MM.1S (cell line): ENCODE measurements around the gene AASDHPPT.
"Not testable (repeated sequence)": the region's sequence is repeated elsewhere in the genome, so short reads cannot be mapped to it uniquely, and the experiment has no call there.

Experiments used
- DNase-seq: peaks from one replicate; pipeline ENCODE4 v3.0.0-alpha.2; 2015
- H2AFZ ChIP-seq: fragments of 300-600 bp; sonication (generic); 2 replicates; pipeline ENCODE4 v1.6.0; 2016; ENCODE audit warnings: antibody characterized with exemption, low read length
- H3F3A ChIP-seq: fragments of 300-600 bp; sonication (generic); 2 replicates; pipeline ENCODE4 v1.6.1; 2016; ENCODE audit warnings: mild to moderate bottlenecking, antibody characterized with exemption, low read length, moderate library complexity, mixed read lengths; ENCODE audit not compliant: insufficient read depth
- H3K27ac ChIP-seq: fragments of 300-600 bp; sonication (generic); 2 replicates; pipeline ENCODE4 v1.5.1; 2016; ENCODE audit warnings: mild to moderate bottlenecking, low read length
- H3K27me3 ChIP-seq: fragments of 300-600 bp; sonication (generic); replicated peaks from 2 replicates; pipeline ENCODE4 v1.6.0; 2016; ENCODE audit warnings: low read length; ENCODE audit not compliant: insufficient read depth
- H3K36me3 ChIP-seq: fragments of 300-600 bp; sonication (generic); replicated peaks from 2 replicates; pipeline ENCODE4 v1.6.1; 2016; ENCODE audit warnings: mild to moderate bottlenecking, low read length, mixed read lengths; ENCODE audit not compliant: insufficient read depth
- H3K4me1 ChIP-seq: fragments of 300-600 bp; sonication (generic); 2 replicates; pipeline ENCODE4 v1.6.1; 2016; ENCODE audit warnings: low read length, mixed read lengths
- H3K4me2 ChIP-seq: fragments of 300-600 bp; sonication (generic); 2 replicates; pipeline ENCODE4 v1.6.0; 2016; ENCODE audit warnings: low read depth, low read length
- H3K4me3 ChIP-seq: fragments of 300-600 bp; sonication (generic); 2 replicates; pipeline ENCODE4 v1.5.1; 2016; ENCODE audit warnings: low read length, mixed read lengths
- H3K79me2 ChIP-seq: fragments of 300-600 bp; sonication (generic); 2 replicates; pipeline ENCODE4 v1.6.1; 2016; ENCODE audit warnings: mixed run types, low read length, mixed read lengths
- H3K9ac ChIP-seq: fragments of 300-600 bp; sonication (generic); 2 replicates; pipeline ENCODE4 v1.6.1; 2016; ENCODE audit warnings: low read length, mixed read lengths
- H3K9me2 ChIP-seq: fragments of 300-600 bp; sonication (generic); replicated peaks from 2 replicates; pipeline ENCODE4 v1.6.1; 2016; ENCODE audit warnings: mild to moderate bottlenecking, low read length, mixed read lengths; ENCODE audit not compliant: insufficient read depth
- H3K9me3 ChIP-seq: fragments of 300-600 bp; sonication (generic); replicated peaks from 2 replicates; pipeline ENCODE4 v1.6.1; 2016; ENCODE audit warnings: mild to moderate bottlenecking, low read length, mixed read lengths; ENCODE audit not compliant: insufficient read depth
- H4K20me1 ChIP-seq: fragments of 300-600 bp; sonication (generic); 2 replicates; pipeline ENCODE4 v1.6.1; 2016; ENCODE audit warnings: mild to moderate bottlenecking, low read length, moderate library complexity, mixed read lengths; ENCODE audit not compliant: insufficient read depth
- CTCF ChIP-seq: fragments of 300-600 bp; sonication (generic); IDR thresholded peaks from 2 replicates; pipeline ENCODE4 v1.5.1; 2016; ENCODE audit warnings: antibody characterized with exemption, low read length, mixed read lengths
- EZH2 ChIP-seq: fragments of 300-600 bp; sonication (generic); optimal IDR thresholded peaks from 2 replicates; pipeline ENCODE3; 2017; ENCODE audit warnings: low read depth, mild to moderate bottlenecking, antibody characterized with exemption, low read length, mixed read lengths
- EZH2phosphoT487 ChIP-seq: fragments of 300-600 bp; sonication (generic); IDR thresholded peaks from 2 replicates; pipeline ENCODE4 v1.6.1; 2018; ENCODE audit warnings: antibody characterized with exemption, low read length

Gene AASDHPPT

GRCh38 chr11:106047631-106048030 lies 29.8 kb upstream of the AASDHPPT start:
- Histone ChIP-seq H3K4me2 (no peak overlapping the region), H3K27me3 (no peaks in the 10 kb centered on the region), H3K4me3 (no peak overlapping the region), H3K79me2 (no peaks in the 10 kb centered on the region), H3F3A (no peaks in the 10 kb centered on the region), H3K9me2 (no peaks in the 10 kb centered on the region), H3K9me3 (no peaks in the 10 kb centered on the region), H3K9ac (no peak overlapping the region), H3K4me1 (no peaks in the 10 kb centered on the region), H3K27ac (no peak overlapping the region), H4K20me1 (no peaks in the 10 kb centered on the region), H3K36me3 (no peaks in the 10 kb centered on the region), H2AFZ (no peak overlapping the region)
- no peak for TF ChIP-seq EZH2phosphoT487
- no peak for TF ChIP-seq CTCF
- no peak for DNase-seq

GRCh38 chr11:106049727-106050476 lies 27.6 kb upstream of the AASDHPPT start:
- no peaks in the 10 kb centered on the region for H3K4me1 ChIP-seq
- H3K4me3 ChIP-seq: no peak overlapping the region
- DNase-seq: no peak
- H3K79me2 ChIP-seq: no peaks in the 10 kb centered on the region
- H3K9me3 ChIP-seq: no peaks in the 10 kb centered on the region
- no peak overlapping the region for H3K27ac ChIP-seq
- H3K27me3 ChIP-seq: no peaks in the 10 kb centered on the region
- no peaks in the 10 kb centered on the region for H3K9me2 ChIP-seq
- no peak overlapping the region for H2AFZ ChIP-seq
- H3K4me2 ChIP-seq: no peak overlapping the region
- no peaks in the 10 kb centered on the region for H4K20me1 ChIP-seq
- no peaks in the 10 kb centered on the region for H3F3A ChIP-seq
- no peak for TF ChIP-seq EZH2phosphoT487
- TF ChIP-seq EZH2: no peak
- no peaks in the 10 kb centered on the region for H3K36me3 ChIP-seq
- H3K9ac ChIP-seq: no peak overlapping the region

DNA sequence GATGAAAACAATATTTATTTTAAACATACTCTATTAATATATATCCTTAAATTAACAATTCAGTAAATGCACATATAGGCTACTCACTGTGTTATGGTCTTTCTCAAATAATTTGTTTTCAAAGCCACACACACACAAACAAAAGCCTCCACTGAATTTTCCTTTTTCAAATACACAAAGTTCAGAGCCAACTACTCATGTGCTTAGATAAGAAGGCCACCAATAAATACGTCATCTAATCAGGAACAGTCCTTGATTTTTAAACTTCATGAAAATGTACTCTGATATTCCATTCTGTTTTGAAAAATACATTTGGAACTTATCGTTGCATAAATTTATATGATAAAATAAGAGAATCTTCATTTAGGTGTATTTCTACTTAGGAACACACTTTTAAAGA lies 26.4 kb upstream of the AASDHPPT start:
- no peaks in the 10 kb centered on the region for H3K9me2 ChIP-seq
- no peak for DNase-seq

DNA sequence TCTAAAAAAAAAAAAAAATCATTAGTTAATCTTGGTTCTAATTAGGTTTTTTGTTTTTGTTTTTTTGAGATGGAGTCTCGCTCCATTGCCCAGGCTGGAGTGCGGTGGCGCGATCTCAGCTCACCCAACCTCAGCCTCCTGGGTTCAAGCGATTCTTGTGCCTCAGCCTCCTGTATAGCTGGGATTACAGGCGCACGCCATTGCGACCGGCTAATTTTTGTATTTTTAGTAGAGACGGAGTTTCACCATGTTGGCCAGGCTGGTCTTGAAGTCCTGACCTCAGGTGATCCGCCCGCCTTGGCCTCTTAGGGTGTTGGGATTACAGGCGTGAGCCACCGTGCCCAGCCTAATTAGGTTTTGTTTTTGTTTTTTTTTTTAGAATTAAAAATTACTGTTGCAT lies 19.1 kb upstream of the AASDHPPT start:
- not testable (repeated sequence) for H3K9me2 ChIP-seq, H3K9ac ChIP-seq, H4K20me1 ChIP-seq, H2AFZ ChIP-seq, DNase-seq, H3K36me3 ChIP-seq, H3F3A ChIP-seq, H3K79me2 ChIP-seq, H3K27me3 ChIP-seq, H3K4me2 ChIP-seq, H3K27ac ChIP-seq, H3K4me3 ChIP-seq, H3K9me3 ChIP-seq
- H3K4me1 ChIP-seq: peaks cover 11% of the 10 kb centered on the region; the same call in 1 of the 2 replicates

More for the DNA sequence above, 26.4 kb upstream of the AASDHPPT start:
- Histone ChIP-seq H3K4me2 (no peak overlapping the region), H3K79me2 (no peaks in the 10 kb centered on the region), H3K27me3 (no peaks in the 10 kb centered on the region), H2AFZ (no peak overlapping the region), H3K27ac (no peak overlapping the region), H3K36me3 (no peaks in the 10 kb centered on the region), H4K20me1 (no peaks in the 10 kb centered on the region), H3K4me3 (no peak overlapping the region), H3K9me3 (no peaks in the 10 kb centered on the region), H3K4me1 (no peaks in the 10 kb centered on the region), H3K9ac (no peak overlapping the region), H3F3A (no peaks in the 10 kb centered on the region)
- TF ChIP-seq EZH2 (no peak), EZH2phosphoT487 (no peak), CTCF (no peak)
